NCI-H2107 (cell line): ENCODE measurements around the gene PCBP3.

Experiments used
- DNase-seq: peaks from one replicate; lab custom pipeline; 2025; lab: John Stamatoyannopoulos, UW

PCBP3 gene

GRCh38 chr21:45724994-45725843 lies 81.7 kb downstream of the PCBP3 start:
- no peak for DNase-seq

DNA sequence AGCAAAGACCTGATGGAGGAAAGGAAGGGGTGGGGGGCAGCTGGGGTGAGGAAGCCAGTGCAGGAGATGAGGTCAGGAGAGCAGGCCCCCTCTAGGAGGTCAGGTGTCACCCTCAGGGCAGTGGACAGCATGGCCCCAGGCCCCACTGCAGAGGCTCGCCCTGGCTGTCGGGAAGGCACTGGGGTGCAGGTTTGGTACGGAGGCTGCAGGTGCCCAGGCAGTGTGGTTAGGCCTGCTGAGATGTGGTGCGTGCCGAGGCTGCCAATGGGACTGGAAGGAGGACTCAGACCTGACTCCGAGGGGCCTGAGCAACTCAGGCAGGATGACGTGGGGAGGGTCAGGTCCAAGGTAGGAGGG lies 82.3 kb downstream of the PCBP3 start:
- no peak for DNase-seq

DNA sequence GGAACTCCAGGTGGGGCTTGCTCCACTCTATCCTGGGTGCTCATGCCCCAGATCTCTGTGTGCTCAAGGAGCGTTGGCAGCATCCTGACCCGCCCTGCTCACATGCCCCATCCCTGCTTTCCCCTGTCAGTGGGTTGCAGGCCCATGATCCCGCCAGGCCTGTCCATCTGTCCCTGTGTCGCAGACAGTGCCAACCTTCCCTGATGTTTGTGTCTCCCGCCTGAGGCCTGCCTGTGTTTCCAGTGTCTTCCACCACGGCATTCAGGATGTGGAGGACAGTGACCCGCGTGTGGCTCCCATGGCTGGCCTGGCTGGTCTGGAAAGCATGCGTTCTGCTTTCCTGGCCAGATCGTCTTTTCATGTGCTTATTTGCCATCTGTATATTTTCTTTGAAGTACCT lies 82.9 kb downstream of the PCBP3 start:
- DNase-seq: no peak

- no peak for DNase-seq
Measured at GRCh38 chr21:45727390-45727789, 83.9 kb downstream of the PCBP3 start.

- no peak for DNase-seq
Measured at GRCh38 chr21:45735259-45736000, 91.9 kb downstream of the PCBP3 start.

- no peak for DNase-seq
Measured at GRCh38 chr21:45736042-45736689, 92.6 kb downstream of the PCBP3 start.

DNA sequence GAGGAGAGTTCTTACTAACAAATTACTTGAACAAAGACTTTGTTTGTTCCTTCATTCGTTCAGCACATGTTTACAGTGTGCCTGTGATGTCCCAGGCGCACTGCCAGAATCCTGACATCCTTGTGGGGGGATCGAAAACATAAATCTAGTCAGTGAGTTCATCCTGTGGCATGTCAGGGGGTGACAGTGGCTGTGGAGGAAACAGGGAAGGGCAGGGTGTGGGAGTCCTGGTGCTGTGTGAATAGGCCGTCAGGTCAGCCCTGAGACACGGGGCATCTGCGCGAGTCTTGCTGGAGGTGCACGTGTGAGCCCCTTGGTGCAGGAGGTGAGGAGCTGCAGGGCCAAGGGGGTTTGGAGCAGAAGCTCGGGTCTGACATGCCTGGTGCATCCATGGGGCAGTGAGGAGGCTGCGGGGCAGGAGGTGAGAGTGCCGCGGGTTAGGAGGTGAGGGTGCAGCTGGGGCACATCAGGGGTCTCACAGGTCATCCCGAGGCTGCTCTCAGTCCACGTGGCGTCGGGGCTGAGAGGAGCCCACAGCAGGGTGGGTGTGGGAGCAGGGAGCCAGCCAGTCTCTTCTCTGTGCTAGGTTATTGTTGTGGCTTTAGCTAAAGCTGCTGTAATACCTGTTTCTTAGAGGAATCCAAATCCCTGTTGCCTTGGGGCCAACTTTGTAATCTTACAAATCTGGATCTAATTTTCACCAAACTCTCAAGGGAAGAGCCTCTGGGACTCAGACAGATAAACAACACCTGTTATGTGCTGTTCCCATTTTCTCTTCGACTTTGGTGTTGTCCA lies 93.4 kb downstream of the PCBP3 start:
- DNase-seq: no peak

DNA sequence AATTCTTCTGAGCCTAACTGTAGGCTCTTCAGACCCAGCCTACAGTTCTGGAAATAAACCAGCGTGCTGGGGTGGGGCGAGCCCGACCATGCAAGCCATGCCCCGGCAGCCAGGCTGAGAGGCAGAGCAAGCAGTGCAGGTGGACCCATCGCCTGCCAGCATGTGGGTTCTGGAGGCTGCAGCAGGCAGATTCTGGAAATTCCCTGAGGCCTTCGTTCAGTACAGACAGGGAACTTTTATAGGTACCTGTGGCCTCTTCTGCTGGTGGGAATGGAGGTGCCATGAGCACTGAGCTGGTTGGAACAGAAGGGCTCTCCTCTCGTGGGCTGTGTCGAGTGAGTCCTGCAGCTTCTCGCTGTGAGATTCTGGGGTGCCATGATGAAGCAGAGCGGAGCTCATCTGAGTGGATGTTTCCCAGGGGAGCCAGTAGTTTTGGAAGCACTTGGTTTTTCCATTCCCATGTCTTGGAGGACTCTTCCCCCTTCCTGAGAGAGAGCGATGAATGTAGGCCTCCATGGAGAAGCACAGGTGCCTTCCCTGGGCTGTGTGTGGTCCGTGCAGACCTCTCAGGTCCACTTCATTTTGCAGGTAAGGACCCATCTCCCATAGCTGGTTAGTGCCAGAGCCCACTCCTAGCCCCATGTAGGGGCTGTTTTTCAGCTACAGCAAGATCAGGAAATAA lies 94.1 kb downstream of the PCBP3 start:
- no peak for DNase-seq

- no peak for DNase-seq
Measured at GRCh38 chr21:45739218-45740087, 95.9 kb downstream of the PCBP3 start.

DNA sequence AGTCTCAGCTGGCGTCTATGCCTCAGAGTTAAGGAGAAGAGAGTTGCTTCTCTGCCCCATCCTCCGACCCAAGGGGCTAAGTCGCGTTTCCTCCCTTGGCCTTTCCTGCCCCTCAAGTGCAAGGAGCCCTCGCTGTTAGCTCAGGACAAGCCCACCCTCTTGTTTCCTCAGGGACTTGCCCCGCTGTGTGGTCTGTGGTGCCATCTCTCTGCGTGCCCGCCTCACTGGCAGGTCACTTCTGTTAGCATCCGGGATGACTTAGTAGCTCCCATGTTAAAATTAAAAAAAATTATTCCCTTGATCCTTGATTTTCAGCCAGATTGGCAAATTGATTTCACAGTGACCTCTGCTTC lies 96.5 kb downstream of the PCBP3 start:
- DNase-seq: no peak

- DNase-seq: no peak
Measured at GRCh38 chr21:45740491-45741357, 97.2 kb downstream of the PCBP3 start.

GRCh38 chr21:45741691-45742090 lies 98.2 kb downstream of the PCBP3 start:
- no peak for DNase-seq

GRCh38 chr21:45742247-45742646 lies 98.7 kb downstream of the PCBP3 start:
- no peak for DNase-seq

DNA sequence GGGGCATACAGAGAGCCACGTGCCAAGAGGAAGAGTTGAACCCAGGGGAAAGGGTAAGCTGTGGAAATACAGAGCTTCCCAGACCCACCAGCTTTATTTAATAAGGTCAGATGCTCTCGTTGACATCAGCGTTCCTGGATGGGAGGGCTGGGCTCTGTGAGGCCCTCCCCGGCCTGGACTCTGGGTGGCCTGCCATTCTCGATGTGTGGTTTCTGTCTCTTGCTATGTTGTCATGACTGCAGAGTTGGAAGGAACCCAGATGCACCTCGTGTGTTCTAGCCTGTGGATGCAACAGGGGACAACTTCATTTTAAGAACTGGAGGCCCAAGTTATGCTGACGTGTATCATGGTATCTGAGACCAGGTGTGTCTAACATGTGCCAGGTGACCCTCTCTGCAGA lies 101.7 kb downstream of the PCBP3 start:
- DNase-seq: no peak

DNA sequence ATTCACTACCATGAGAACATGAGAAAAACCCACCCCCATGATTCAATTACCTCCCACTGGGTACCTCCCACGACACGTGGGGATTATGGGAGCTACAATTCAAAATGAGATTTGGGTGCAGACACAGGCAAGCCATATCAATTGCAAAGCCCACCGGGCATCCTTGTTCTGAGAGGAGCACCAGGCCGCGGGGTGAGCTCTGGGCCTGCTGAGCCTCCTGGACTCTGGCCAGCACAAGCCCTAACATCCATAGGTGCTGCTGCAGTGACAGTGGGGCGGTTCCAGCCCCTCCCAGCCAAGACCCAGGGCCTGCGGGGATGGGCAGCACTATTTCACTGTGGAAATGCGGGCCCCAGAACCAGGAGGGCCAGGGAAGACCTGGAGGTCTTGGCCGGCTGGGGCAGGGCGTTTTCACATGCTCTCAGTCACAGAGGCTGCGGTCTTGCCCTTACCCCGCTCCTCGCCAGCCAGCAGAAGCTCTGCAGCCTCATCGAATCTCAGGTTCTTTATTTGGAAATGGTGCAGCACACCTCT lies 103.8 kb downstream of the PCBP3 start:
- no peak for DNase-seq

DNA sequence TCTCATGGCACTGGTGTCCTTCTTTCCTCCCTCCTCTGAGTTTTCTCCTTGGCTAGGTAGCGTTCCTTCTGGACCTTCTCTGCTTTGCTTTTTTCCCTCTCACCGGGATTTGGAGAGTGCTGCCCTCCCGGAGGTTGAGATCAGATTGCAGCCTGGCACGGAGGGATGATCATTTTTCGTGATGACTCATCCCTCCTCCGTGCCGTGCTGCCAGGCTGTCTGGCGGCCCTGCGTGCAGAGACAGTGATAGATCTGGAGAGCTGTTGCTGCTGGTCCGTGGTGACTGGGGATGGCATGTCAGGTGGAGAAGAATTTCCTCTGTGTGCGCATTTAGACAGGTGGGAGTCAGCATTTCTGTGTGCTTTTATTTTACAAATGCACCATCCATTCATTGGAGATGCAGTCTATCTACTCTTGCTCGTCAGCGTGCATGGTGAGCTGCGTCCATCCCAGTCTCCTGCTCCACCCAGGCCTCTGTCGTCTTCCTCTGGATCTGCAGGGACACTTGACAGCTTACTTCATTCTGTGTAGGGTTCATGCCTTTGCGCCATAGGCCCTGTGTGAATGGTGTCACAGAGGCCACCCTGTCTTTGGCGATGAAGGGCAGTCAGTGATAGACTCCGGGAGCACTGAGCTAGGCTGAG lies 104.4 kb downstream of the PCBP3 start:
- peak; percentile 53 for DNase-seq

- DNase-seq: peak; percentile 10
Measured at GRCh38 chr21:45748593-45748992, 105.1 kb downstream of the PCBP3 start.

DNA sequence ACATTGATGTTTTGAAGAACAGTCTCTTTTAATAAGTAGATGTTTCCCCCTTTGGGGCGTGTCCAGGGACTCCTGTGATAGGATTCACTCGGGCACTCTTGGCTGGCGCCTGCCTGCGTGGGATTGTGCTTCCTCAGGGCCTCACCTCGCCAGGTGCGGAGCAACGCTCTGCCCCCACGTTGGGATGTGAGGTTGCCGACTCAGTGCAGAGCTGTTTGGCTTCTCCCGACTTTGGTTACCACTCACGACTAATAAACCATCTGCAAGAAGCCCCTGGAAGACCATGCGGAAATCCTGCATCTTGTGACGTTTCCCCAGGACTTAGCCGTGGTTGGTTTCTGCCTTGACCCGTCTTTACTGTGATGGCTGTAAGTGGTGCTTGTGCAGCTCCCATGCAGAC lies 106.4 kb downstream of the PCBP3 start:
- no peak for DNase-seq

- DNase-seq: no peak
Measured at GRCh38 chr21:45750936-45751335, 107.4 kb downstream of the PCBP3 start.
